Stomach (tissue), 9 donors: ENCODE results near the gene FOXO1. TPM values are rescaled to one million over a fixed set of nuclear protein-coding genes. Genes with fewer than 3 reads are reported as not detected.

Experiments
- DNase-seq, 2 donors: peaks; one replicate each; pipeline versions ENCODE4 v3.0.0 to v3.0.0-alpha.2; 2013 to 2019
- H3K27ac ChIP-seq, 5 donors: fragments of 200-600 bp in 4 of 5; sonication (generic) in 4 of 5; one replicate each; pipeline ENCODE4 v1.5.1; 2013 to 2019; ENCODE audit warnings: mild to moderate bottlenecking in 1 of 5, moderate library complexity in 1 of 5
- H3K27me3 ChIP-seq, 3 donors: fragments of 200-600 bp; sonication (generic); one replicate each; pipeline ENCODE4 v1.5.1; 2017 to 2019; ENCODE audit warnings: mixed run types in 1 of 3
- H3K36me3 ChIP-seq, 4 donors: fragments of 200-600 bp; sonication (generic); 1 replicate in 3 of 4; 2 replicates in 1 of 4; pipeline ENCODE4 v1.5.1; 2016 to 2019
- H3K4me1 ChIP-seq, 4 donors: fragments of 200-600 bp; sonication (generic); one replicate each; pipeline ENCODE4 v1.5.1; 2016 to 2019
- H3K4me3 ChIP-seq, 4 donors: fragments of 200-600 bp; sonication (generic) in 3 of 4; one replicate each; pipeline ENCODE4 v1.5.1; 2016 to 2019; ENCODE audit warnings: mild to moderate bottlenecking in 1 of 4
- H3K9me3 ChIP-seq, 4 donors: fragments of 200-600 bp; sonication (generic); one replicate each; pipeline ENCODE4 v1.5.1; 2016 to 2019
- EP300 ChIP-seq: sonication (generic); formaldehyde crosslinking; IDR thresholded peaks from one replicate; pipeline ENCODE4 v1.6.1; 2017; ENCODE audit warnings: antibody characterized with exemption
- POLR2A ChIP-seq, 4 donors: fragments of 450-650 bp; IDR thresholded peaks; one replicate each; pipeline ENCODE4 v1.6.1; 2016; ENCODE audit warnings: antibody characterized with exemption in 4 of 4, control low read depth in 2 of 4, mild to moderate bottlenecking in 1 of 4, moderate library complexity in 1 of 4
- POLR2AphosphoS5 ChIP-seq, 3 donors: sonication (generic); formaldehyde crosslinking; IDR thresholded peaks; one replicate each; pipeline ENCODE4 v1.6.1; 2016; ENCODE audit warnings: antibody characterized with exemption in 3 of 3
- WGBS, 5 donors: extraction: QIAGEN DNeasy Blood & Tissue Kit in 3 of 5; methylation state at CpG; one replicate each; pipeline versions ENCODE4 v1.1.5 to v1.1.7; 2013 to 2018; 5-methylcytosine and 5-hydroxymethylcytosine counted together
- intact Hi-C: fragments of 100-400 bp; cut with DNase I; formaldehyde crosslinking; loops from one replicate; pipeline ENCODE4 v1.15.1; 2023; ENCODE audit warnings: low total_unique reads
- polyA plus RNA-seq, 3 donors: library from polyadenylated mRNA; stranded (reverse); fragments of 200-250 nt; gene quantifications; one replicate each; pipeline ENCODE4 v1.2.3, GENCODE V29; 2013
- total RNA-seq, 5 donors: library from RNA; depleted of rRNA; stranded (reverse); fragments of >200 nt; gene quantifications; one replicate each; pipeline versions ENCODE4 v1.1.0 to v1.2.3, GENCODE V29; 2014 to 2016
- TF ChIP-seq, protein P1 (sequence below), 7 experiments: fragments of 450-650 bp in 4 of 7; fragments of 200-600 bp in 3 of 7; sonication (generic) in 3 of 7; IDR thresholded peaks; one replicate each; pipeline ENCODE4 v1.5.1; 2016 to 2019; ENCODE audit warnings: antibody characterized with exemption in 7 of 7, control low read depth in 2 of 7, mild to moderate bottlenecking in 1 of 7
- donor health status: healthy with polysubstance abuse.
- donor health status: Bipolar disorder and iron deficiency.
- donor health status: healthy.

The FOXO1 gene
- total and polyA plus RNA-seq, 8 donors = 4.2 to 43.7 (median 19.6) TPM

GRCh38 chr13:40604135-40604534 lies 62.3 kb downstream of the FOXO1 start:
- Histone ChIP-seq H3K27ac (no peak overlapping the region), H3K36me3 (no peaks in the 10 kb centered on the region), H3K4me3 (no peak overlapping the region), H3K9me3 (no peaks in the 10 kb centered on the region), H3K4me1 (peaks cover 0 to 38% (median 19%) of the 10 kb centered on the region in 4 donors), H3K27me3 (no peaks in the 10 kb centered on the region)
- intact Hi-C loops = no loop called here
- no peak for DNase-seq
- no peak for TF ChIP-seq EP300
- TF ChIP-seq POLR2AphosphoS5 (IDR thresholded peaks at IDR 0.05) = no peak
- TF ChIP-seq, protein P1, sequence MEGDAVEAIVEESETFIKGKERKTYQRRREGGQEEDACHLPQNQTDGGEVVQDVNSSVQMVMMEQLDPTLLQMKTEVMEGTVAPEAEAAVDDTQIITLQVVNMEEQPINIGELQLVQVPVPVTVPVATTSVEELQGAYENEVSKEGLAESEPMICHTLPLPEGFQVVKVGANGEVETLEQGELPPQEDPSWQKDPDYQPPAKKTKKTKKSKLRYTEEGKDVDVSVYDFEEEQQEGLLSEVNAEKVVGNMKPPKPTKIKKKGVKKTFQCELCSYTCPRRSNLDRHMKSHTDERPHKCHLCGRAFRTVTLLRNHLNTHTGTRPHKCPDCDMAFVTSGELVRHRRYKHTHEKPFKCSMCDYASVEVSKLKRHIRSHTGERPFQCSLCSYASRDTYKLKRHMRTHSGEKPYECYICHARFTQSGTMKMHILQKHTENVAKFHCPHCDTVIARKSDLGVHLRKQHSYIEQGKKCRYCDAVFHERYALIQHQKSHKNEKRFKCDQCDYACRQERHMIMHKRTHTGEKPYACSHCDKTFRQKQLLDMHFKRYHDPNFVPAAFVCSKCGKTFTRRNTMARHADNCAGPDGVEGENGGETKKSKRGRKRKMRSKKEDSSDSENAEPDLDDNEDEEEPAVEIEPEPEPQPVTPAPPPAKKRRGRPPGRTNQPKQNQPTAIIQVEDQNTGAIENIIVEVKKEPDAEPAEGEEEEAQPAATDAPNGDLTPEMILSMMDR (IDR thresholded peaks at IDR 0.05) = no peak
- no peak for TF ChIP-seq POLR2A (IDR thresholded peaks at IDR 0.05)

GRCh38 chr13:40600149-40600751 lies 66.2 kb downstream of the FOXO1 start:
- 85 to 94% (median 91%) methylated on average over 5 of the region's 5 CpGs for WGBS, 5 donors
- H3K4me1 ChIP-seq = peaks cover 8 to 69% (median 41%) of the 10 kb centered on the region in 4 donors

DNA sequence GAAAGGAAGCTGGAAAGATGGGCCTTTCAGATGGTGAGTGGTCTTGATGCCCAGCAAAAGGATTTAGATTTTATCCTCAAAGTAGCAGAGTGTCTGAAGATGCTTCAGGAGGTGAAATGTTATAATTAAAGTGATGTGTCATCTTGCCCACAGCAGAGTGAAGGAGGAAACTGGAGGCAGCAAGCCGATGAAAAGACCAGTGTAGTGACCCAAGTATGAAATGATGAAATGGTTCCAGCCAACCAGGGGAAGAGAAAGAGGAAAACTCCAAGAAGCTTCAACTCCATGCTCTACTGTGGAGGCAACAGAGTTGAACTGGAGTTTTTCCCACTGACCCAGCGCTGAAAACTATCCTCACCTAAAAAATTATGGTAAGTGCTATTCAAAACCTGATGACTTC lies 66.7 kb downstream of the FOXO1 start:
- no peak for TF ChIP-seq EP300
- no peak for TF ChIP-seq POLR2AphosphoS5 (IDR thresholded peaks at IDR 0.05)
- TF ChIP-seq, protein P1 (IDR thresholded peaks at IDR 0.05) = no peak
- no peak for TF ChIP-seq POLR2A (IDR thresholded peaks at IDR 0.05)
- WGBS, 5 donors = 35 to 89% (median 76%) methylated on average over 2 of the region's 2 CpGs
- Histone ChIP-seq H3K9me3 (no peaks in the 10 kb centered on the region), H3K27me3 (no peaks in the 10 kb centered on the region), H3K27ac (peak overlapping the region in 2 of 5 donors; percentile 6 to 72), H3K4me3 (no peak overlapping the region), H3K36me3 (no peaks in the 10 kb centered on the region), H3K4me1 (peaks cover 8 to 72% (median 42%) of the 10 kb centered on the region in 4 donors)
- DNase-seq = no peak
- intact Hi-C loops = no loop called here

More at GRCh38 chr13:40600149-40600751, 66.2 kb downstream of the FOXO1 start:
- Histone ChIP-seq H3K27me3 (no peaks in the 10 kb centered on the region), H3K27ac (no peak overlapping the region), H3K4me3 (no peak overlapping the region), H3K36me3 (no peaks in the 10 kb centered on the region), H3K9me3 (no peaks in the 10 kb centered on the region)
- intact Hi-C loops = no loop called here
- DNase-seq = no peak
- TF ChIP-seq, protein P1 (IDR thresholded peaks at IDR 0.05) = no peak

GRCh38 chr13:40599124-40599523 lies 67.3 kb downstream of the FOXO1 start:
- no peak for DNase-seq
- Histone ChIP-seq H3K4me3 (no peak overlapping the region), H3K36me3 (no peaks in the 10 kb centered on the region), H3K4me1 (peaks cover 8 to 73% (median 43%) of the 10 kb centered on the region in 4 donors), H3K9me3 (no peaks in the 10 kb centered on the region), H3K27me3 (no peaks in the 10 kb centered on the region), H3K27ac (peak overlapping the region in 2 of 5 donors; percentile 6 to 72)
- TF ChIP-seq POLR2A (IDR thresholded peaks at IDR 0.05) (no peak), POLR2AphosphoS5 (IDR thresholded peaks at IDR 0.05) (no peak), EP300 (no peak)
- TF ChIP-seq, protein P1 (IDR thresholded peaks at IDR 0.05) = no peak
- WGBS, 5 donors = 70 to 75% (median 75%) methylated on average over 5 of the region's 5 CpGs
- intact Hi-C loops = no loop called here
